HG03520 (cell line): ENCODE results near the gene ACAN.
A peak's percentile ranks its signal among the peaks of the same experiment; 100 is the strongest.

Source experiments
- ATAC-seq: cut with Tn5 transposase; IDR thresholded peaks from one replicate; pipeline ENCODE4 v1.9.1; 2021; ENCODE audit warnings: mild to moderate bottlenecking, moderate library complexity; ENCODE audit not compliant: unreplicated experiment

Gene ACAN

GRCh38 chr15:88918738-88919137, 115.5 kb downstream of the ACAN start:
- ATAC-seq, result peak; percentile 54

- ATAC-seq, result no peak
These were observed 117.1 kb downstream of the ACAN start for GRCh38 chr15:88920186-88920891.

GRCh38 chr15:88920892-88921435, 117.7 kb downstream of the ACAN start:
- peak; percentile 84 for ATAC-seq
